Umbilical cord (tissue), 2 donors: Measurements from ENCODE around the gene EVL. TPM values are rescaled to one million over a fixed set of nuclear protein-coding genes. Genes with fewer than 3 reads are reported as not detected.
"Not testable (repeated sequence)": the region's sequence is repeated elsewhere in the genome, so short reads cannot be mapped to it uniquely, and the experiment has no call there.

ENCODE experiments used
- DNase-seq: peaks from one replicate; pipeline ENCODE4 v3.0.0-alpha.2; 2015; ENCODE audit warnings: low spot score
- total RNA-seq: library from RNA; depleted of rRNA; stranded (reverse); fragments of >200 nt; gene quantifications from one replicate; pipeline ENCODE4 v1.2.3, GENCODE V29; 2014; ENCODE audit warnings: low replicate concordance; ENCODE audit not compliant: insufficient read depth

Gene EVL
- total RNA-seq, 1 donor from 2014 or later = 46.5 TPM

DNA sequence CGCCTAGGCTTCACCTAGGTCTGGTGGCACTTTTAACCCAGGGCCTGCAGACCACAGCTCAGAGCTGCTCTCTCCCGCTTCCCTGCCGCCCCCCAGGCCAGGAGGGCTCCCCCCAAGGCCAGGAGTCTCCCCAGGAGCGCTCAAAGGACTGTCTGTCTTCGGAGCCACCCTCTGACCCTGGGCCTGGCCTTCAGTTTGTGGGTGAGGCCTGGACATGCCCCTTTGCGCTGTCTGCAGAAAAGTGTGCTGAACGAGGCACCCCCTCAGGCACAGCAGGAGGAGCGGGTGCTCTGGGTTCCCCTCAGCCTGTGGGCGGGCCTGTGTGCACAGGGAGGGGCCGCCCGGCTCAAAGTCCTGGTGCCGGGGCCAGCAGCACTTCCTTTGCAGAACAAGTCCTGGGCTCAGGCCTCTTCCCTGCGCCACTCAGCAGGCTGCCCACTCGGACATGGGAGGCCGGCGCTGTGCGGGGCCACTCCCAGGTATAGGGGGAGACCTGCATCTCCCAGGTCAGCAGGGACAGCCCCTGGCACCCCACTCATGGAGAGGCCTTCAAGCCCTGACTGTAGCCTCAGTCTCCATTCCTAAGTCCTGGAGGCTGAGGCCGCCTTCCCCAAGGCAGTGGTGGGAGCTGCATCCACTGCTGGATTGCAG is 79.9 kb downstream of the EVL start:
- DNase-seq = no peak

DNA sequence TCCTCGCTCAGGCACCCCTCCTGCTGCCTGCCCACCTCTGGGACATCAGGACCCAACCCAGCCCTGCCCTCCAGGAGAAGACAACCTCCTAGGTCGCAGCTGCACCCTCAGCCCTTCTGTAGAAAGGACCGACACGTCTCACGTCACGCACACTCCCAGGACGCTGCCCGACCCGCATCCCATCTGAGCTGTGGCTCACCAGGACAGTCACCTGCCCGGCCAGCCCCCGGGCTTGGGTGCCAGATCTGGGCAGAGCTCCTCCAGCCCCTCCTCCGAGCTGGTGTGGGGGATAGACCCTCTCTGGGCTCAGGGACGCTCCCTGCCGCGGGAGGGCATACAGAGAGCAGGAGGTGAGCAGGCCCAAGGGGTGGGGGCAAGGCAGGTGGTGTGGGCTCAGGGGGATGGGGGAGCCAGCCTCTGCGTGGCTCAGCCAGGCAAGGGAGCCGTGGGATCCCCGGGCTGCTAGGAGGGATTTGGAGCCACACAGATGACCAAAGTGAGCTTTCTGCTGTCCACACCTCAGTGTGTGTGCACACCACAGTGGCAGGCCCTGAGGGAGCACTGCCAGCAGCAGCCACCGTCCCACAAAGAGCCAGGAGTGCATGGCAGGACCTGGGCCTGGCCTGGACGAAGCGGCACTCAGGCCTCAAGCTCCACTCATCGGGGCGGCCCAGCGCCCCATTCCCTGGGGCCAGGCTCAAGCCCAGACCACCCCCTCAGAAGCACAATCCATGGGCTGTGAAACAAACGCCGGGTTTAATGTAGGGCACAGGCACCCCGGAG is 80.7 kb downstream of the EVL start:
- DNase-seq = no peak

DNA sequence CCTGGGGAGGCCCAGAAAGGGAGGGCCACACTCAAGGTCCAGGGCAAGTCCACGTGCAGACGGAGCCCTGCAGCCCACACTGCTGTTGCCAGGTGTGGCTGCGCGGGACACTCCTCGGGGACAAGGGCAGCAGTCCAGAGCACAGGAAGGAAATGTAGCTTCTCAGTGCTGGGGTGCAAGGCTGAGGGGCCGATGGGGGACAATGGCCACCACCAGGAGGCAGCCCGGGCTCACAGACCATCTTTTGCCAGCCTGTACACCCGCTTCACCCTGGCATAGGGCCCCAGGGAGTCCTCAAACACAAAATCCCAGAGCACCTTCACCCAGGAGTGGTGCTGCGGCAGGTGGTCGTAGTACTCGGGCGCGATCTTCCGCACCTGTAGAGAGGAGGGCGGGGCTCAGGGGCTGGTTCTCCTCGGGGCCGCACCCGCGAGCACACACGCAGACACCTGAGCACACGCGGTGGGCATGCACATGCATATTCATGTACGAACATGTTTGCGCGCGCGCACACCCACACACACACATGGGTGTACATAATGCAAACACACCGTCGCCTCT is 81.4 kb downstream of the EVL start:
- DNase-seq = no peak

DNA sequence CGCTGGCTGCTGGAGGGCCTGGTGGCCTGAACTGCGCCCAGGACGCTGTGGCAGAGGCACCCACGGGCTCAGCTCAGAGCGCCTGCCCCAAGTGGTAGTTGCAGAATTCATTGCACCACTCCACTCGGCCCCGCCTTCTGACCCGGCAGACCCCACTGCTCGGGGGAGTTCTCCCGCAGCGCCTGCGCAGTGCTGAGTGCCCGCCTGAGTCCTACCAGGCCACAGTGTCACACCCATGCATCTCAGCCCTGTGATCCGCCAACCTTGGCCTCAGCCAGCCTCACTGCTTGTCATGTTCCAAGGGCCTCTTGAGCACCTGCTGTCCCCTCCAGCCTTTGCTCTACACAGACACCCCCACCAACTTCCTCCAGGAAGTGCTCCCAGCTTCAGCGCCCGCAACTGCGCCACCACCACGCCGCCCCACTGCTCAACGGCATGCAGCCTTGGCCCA is 82.0 kb downstream of the EVL start:
- DNase-seq = no peak

DNA sequence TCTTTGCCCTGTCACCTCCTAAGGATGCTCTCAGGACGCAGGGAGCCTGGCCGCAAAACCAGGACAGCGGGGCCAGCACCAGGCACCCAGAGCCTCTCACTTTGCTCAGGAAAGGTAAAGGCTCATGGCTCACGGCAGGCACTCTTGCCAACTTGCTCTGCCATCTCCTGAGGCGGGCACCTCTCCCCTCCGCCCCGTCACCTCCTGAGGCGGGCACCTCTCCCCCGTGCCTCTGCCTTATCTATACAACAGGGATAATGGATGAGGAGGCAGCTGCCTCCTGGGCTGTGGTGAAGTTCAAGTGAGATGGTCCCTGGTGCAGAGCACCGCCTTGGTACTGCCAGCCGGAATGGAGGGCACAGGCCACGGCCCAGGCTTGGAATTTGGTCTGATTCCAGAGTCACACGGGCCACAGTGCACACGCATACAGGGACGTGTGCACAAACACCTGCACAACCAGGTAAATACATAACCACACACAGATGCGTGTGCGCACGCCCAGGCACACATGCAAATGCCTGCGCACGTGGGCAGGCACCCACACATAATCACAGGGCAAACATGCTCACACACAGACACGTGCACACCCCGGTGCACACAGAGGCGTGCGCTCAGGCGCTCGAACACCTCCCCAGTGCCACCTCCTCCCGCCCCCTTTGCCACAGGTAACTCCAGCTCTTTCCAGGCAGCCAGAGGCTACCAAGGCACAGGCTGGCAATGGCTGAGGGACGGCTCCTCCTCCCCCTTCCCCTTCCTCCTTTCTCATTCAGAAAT is 82.7 kb downstream of the EVL start:
- DNase-seq = no peak

DNA sequence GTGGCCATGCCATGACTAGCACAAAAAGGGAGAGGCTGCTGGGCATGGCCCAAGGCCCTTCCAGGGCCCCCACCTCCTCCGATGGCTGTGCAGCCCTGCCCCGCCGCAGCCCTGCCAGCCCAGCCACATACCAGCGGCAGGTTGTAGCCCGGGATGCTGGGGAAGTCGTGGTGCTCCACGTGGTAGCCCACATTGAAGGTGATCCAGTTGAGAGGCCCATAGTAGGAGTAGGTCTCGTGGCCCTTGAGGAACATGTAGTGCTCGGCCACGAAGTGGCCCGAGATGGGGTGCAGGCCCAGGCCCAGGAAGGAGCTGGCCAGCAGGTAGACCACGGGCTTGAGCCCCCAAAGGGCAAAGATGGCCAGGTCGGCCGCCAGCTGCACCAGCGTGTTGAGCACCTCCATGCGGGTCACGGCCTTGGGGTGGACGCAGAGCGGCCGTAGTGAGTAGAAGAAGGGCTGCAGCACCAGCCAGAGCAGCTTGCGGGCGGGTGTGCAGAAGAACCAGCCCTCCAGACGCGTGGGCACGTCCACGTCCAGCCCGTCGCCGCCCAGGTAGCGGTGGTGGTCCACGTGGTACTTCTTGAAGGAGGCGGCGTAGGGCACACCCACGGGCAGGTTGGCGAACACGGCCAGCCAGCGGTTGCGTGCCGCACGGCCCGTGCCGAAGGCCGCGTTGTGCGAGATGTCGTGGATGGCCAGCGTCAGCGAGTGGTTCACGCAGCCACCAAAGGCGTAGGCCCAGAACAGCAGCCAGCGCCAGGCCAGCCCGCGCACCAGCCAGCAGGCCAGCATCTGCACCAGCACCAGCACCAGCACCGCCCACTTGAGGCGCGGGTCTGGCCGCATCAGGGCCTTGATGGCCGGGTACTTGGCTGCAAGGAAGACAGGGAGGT is 83.9 kb downstream of the EVL start:
- no peak for DNase-seq

DNA sequence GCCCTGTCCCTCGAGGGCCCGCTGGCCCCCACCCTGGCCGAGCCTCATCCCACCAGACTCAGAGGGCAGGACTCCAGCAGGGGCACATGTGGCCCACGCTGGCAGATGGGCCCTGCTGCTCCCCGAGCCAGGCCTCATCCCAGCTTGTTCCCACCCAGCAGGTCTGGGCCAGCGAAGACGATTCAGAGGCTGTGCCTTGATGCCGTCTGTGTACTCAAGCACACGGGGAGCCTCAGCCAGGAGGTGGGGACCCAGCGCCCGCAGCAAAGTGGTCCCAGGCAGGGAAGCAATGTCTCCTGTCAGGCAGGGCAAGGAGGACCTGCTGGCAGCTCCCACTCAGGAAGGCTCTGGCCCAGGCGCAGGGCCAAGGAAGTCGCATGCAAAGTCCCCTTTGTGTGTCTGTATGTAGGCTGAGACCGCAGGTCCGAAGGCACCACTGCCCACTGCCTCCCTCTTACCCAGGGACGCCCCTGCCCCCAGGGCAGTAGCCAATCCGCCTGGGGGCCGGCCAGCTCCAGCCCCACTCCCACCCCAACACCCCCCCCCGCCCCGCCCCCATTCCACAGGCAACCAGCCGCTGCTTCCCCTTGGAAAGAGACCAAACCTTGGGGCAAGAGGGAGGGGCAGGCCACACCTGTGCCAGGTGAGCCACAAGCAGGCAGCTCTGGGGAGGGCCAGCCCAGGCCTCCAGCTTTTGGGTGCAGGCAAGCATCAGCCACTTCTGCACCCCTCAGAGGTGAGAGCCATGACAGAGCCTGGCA is 84.8 kb downstream of the EVL start:
- no peak for DNase-seq

DNA sequence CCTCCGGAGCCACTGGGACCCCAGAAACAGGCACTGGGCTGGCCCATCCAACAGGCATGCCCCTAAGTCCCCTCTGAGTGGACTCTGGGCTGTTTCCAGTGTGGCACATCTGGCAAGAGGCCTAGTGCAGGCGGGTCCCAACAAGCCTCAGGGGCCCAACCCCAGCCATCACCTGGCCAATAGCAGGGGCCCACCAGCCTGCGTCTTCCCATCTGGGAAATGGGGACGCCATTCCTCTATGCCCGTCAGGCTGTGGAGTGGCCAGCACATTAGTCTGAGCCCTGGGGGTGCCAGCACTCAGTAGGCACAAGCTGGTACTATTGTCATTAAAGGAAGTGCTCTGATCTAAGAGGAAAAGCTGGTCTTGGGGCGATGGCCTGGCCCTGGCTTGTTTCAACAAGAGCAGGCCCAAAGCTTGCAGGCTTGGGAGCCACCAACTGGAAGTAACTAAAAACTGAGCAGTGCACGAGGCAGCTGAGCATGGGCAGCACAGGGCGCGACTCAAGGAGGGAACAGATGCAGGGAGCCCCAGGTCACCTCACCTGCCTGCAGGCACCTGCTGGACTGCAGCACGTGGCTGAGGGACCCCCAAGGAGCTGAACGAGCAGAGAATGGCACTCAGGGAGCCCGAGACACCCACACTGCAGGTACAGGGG is 85.8 kb downstream of the EVL start:
- no peak for DNase-seq

DNA sequence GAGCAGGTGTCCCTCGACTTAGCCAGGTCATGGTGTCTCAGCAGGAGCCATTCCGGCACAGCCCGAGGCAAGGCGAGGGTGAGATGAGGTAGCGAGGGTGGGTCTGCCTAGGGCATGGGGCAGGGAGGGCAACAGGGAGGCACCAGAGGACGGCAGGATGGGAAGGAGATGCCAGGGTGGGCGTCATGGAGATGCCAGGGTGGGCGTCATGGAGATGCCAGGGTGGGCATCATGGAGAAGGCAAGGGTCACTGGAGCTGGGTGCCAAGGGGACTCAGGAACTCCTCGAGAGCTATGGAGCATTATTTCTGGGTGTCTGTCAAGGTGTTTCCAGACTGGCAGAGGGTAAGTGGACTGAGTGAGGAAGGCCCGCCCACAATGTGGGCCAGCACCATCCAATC is 86.9 kb downstream of the EVL start:
- DNase-seq = no peak

DNA sequence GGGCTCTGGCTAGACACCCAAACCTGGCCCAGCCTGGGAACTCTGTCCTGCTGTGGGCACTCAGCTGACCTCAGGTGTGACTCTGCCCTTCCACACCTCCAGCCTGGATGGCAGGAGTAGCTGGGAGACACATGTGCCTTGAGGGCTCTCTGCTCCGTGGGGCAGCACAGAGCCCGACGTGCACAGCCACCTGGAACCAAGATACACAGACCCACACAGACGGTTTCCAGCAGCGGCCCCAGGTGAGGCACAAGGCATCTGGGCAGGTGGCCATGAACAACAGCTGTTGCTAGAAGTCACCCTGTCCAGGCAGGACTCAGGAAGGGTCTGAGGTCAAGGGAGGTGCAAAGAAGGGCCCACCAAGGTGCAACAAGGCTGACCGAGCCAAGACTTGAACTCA is 88.3 kb downstream of the EVL start:
- no peak for DNase-seq

DNA sequence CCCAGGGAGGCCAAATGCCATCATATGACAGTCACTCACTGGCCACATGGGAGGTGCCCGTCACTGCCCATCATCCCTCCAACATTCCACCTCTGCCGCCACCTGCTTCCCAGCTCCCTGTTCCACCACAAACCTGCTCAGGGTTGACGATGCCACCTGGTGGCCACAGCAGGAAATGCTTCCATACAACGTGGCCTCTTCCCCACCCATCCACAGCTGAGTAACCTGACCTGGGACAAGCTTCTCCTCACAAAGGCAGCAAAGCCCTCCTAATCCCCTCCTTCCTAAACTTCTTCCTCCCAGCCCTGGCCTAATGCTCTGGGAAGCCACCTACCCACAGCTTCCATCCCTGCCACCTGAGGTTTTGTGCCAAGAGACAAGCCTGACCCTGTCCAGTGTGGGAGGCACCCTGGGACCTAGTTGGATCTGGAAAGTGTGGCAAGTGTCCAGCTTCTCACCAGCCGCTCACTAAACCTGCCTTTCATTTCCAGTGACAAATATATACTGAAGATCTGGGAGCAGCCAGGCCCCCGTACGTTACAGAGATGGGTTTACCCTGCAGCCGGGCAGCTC is 89.9 kb downstream of the EVL start:
- DNase-seq = no peak

DNA sequence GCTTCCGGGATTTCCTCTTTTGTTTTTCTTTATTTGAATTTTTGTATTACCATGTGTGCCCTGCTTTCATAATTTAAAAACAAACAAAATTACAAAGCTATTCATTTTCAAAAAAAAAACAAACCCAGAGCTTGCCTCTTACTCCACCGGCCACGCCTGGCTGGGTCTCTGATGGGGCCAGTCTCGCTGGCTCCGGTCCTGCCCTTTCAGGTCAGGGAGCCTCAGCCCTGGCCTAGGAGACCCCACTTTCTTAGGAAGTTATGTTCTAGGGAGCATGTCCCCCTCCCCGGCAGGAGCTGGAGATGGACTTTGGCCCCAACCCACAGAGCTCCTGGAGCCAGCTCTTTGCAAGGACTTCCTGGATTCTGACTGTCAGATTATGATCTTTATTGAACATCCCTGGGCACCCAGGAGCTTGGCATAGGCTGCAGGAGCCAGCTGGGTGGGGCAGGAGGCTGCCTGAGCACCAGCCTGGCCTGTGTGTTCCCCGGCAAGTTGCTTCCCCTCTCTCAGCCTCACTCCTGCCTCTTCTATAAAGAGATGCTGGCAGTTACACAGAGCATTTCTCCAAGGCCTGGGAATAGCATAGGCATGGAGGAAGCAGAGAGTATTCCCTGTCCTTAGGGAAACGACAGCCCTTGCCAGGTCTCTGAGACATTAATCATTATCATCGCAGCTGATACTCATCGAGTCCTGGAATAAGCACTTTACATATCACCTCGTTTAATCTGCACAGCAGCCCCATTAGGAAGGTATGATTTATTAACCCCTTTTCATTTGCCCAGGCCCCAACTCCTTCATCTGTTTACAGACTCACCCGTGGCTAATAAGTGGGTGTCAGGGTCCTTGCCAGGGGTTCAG is 90.8 kb downstream of the EVL start:
- no peak for DNase-seq

DNA sequence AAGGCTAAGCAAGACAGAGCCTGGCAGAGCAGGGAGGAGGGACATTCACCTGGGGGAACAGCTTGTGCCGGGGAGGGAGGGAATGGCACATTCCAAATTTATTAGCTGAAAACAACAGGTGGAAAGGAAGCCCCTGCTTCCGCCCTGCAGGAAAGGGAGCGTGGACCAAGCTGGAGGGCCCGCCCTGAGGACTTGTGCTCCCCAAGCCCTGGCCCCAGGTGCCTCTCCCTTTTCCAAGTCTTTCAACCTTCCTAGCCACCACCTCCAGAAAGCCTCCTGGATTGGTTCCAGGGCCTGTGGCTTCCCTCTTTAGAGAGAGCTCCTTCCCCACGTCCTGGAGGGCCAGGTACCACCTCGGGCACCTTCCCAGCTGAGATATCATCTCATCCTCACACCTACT is 91.6 kb downstream of the EVL start:
- no peak for DNase-seq

DNA sequence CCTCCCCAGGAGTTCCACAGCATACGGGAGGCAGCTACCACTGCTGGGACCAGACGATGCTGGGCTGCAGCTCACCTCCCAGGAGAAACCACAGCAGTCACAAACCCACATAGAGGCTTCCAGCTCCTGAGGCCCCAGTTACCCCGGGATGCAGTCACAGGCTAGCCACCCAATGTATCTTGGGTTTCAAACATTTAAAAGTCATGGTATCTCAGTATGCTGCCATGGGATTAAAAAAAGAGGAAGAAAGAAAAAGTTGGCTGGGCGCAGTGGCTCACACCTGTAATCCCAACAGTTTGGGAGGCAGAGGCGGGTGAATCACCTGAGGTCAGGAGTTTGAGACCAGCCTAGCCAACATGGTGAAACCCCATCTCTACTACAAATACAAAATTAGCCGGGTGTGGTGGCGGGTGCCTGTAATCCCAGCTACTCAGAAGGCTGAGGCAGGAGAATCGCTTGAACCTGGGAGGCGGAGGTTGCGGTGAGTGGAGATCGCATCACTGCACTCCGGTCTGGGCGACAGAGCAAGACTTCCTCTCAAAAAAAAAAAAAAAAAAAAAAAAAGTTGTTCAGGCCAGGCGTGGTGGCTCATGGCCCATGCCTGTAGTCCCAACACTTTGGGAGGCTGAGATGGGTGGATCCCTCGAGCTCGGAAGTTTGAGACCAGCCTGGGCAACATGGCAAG is 92.5 kb downstream of the EVL start:
- DNase-seq = not testable (repeated sequence)

DNA sequence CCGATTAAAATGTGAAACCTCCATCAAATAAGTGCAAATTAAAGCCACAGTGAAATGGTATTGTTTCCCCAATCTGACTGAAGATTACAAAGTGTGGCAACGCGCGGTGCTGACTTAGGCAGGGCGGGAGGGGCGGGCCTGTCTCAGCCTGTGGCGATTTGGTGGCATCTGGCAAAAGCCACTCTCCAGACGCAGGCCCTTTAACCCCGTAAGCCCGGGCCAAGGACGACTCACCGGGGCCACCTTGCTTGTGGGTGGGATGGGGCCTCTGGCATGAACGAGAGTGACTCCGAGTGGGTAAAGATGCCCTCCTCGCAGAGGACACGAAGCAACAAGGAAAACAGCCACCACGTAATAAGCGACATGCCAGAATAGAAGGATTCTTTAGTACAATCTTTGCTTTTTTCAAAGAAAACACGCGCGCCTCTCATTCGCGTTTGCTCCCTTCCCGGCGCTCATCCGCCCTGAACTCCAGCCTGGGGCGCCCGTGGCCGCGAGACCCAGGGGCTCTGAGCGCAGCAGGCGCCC is 93.4 kb downstream of the EVL start:
- no peak for DNase-seq

DNA sequence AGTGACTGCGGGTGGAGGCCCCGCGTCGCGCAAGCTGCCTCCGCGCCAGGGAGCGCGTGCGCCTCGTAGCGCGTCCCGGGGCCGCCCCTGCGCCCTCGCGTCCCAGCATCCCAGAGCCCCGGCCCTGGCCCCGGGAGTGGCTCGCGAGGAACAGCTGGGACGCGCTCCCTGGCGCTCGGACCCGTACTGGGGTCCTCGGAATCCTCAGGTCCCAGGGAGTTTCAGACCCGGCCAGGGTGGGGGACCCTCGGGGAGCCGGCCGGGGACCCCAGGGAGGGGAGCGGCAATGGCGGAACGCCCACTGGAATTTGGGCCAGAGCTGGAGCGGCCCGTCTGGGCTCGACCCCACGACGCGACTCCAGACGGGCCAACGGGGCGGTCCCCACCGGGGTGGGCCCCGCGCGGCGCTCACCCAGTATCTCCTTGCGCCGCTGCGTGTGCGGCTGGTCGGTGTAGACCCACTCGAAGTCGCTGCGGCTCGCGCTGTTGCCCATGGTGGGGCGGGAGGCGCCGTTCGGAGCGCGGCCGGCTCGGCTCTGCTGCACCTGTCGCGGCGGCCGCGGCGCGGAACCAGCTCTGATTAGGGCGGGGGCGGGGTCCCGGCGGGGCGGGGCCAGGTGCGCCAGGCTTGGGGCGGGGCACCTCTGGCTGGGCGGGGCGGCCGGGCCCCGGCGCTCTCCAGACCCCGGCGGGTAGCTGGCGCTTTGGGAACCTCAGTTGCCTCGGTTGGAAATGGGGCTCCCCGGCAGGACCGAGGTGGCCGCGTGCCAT is 94.1 kb downstream of the EVL start, which contains the start of gene DEGS2:
Gene DEGS2, minus strand, starts transcription at position 552 of the 771 bp plus-strand sequence. Its CDS starts 58 bp downstream, at position 494.
- DNase-seq = no peak
